ENCODE measurements around the gene ZNF771.

GRCh38 chr16:30372725-30373124 is 34.7 kb upstream of the ZNF771 start:
- no peak for TF ChIP-seq POLR2A (IDR thresholded peaks at IDR 0.05)
- no peak for TF ChIP-seq CTCF (IDR thresholded peaks at IDR 0.05)
- no peak for TF ChIP-seq POLR2AphosphoS5 (IDR thresholded peaks at IDR 0.05)
